ENCODE results near the gene AGXT. TPM values are rescaled to one million over a fixed set of nuclear protein-coding genes. Genes with fewer than 3 reads are reported as not detected.

AGXT gene
- total and polyA plus RNA-seq, 4 donors, result 0.05 to 0.61 (median 0.16) TPM; not detected in 1

DNA sequence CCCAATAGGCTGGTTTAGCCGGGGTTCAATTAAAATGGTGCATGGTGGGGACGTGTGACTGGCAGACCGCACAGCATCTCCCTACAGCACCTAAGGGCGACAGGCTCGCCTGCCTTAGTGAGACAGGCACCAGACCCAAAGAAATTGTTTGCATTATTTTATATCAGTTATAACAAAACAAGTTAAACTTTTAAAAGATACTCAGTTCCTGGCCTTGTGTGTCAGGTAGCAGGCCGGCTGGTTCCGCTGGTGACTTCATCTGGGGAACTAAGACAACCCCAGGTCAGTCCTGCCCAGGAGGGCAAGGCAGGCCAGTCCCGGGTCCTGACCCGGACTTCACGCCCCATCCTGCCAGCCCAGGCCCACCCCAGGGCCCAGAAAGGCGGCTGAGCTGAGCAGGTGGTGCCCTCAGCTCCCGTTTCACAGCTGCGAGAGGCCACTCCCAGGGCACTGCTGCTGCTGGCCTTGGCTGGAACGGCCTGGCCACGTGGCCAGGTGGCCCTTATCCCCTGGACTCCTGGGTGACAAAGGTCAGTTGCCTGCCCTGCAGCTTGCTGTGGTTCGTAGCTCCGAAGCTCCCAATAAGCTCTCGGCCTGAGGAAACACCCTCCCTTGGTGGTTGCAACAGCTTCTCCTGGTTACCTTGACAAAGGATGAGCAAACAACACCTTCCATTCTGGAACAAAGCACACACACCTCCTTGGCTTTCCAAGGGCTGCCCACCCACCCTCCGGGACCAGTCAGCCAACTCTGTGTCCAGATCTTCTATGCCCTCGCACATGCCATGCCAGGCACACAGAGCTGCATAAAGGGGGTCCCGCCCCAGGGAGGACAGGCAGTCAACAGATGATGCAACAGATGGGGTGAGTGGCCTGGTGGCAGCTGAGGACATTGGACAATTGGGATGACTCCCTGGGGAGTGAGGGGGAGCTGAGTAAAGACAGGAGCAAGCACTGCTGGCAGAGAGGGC is 11.3 kb upstream of the AGXT start:
- TF ChIP-seq CTCF (IDR thresholded peaks at IDR 0.05; ENCODE audit: control extremely low read depth, extremely low read depth), result no peak
- Histone ChIP-seq H3K4me3 (no peak overlapping the region), H3K27ac (ENCODE audit: low read depth in 1 of 2, low read length in 1 of 2) (no peak overlapping the region), H3K9ac (ENCODE audit: insufficient read depth in 1 of 2, low read length in 2 of 2) (no peak overlapping the region), H3K9me3 (ENCODE audit: control insufficient read depth in 4 of 4, insufficient read depth in 3 of 4, low read length in 3 of 4) (peaks cover 0 to 6% (median 0%) of the 10 kb centered on the region in 4 donors), H3K4me1 (ENCODE audit: control insufficient read depth in 5 of 5, insufficient read depth in 5 of 5, low read length in 5 of 5) (no peaks in the 10 kb centered on the region), H3K36me3 (ENCODE audit: control insufficient read depth in 4 of 4, insufficient read depth in 4 of 4, low read length in 4 of 4) (no peaks in the 10 kb centered on the region), H3K27me3 (ENCODE audit: control insufficient read depth in 3 of 3, insufficient read depth in 3 of 3, low read length in 2 of 3) (no peaks in the 10 kb centered on the region)
- no peak for DNase-seq
- ATAC-seq (ENCODE audit: insufficient read depth, low FRiP score), result no peak
- 87 to 89% methylated on average over 21 of the region's 21 CpGs for WGBS, 2 donors

- ATAC-seq (ENCODE audit: insufficient read depth, low FRiP score), result no peak
- Histone ChIP-seq H3K27me3 (ENCODE audit: control insufficient read depth in 3 of 3, insufficient read depth in 3 of 3, low read length in 2 of 3) (no peaks in the 10 kb centered on the region), H3K4me3 (no peak overlapping the region), H3K27ac (ENCODE audit: low read depth in 1 of 2, low read length in 1 of 2) (no peak overlapping the region), H3K9me3 (ENCODE audit: control insufficient read depth in 4 of 4, insufficient read depth in 3 of 4, low read length in 3 of 4) (peaks cover 0 to 6% (median 0%) of the 10 kb centered on the region in 4 donors), H3K9ac (ENCODE audit: insufficient read depth in 1 of 2, low read length in 2 of 2) (no peak overlapping the region), H3K4me1 (ENCODE audit: control insufficient read depth in 5 of 5, insufficient read depth in 5 of 5, low read length in 5 of 5) (no peaks in the 10 kb centered on the region), H3K36me3 (ENCODE audit: control insufficient read depth in 4 of 4, insufficient read depth in 4 of 4, low read length in 4 of 4) (no peaks in the 10 kb centered on the region)
- 92 to 96% methylated on average over 13 of the region's 13 CpGs for WGBS, 2 donors
- DNase-seq, result no peak
- no peak for TF ChIP-seq CTCF (IDR thresholded peaks at IDR 0.05; ENCODE audit: control extremely low read depth, extremely low read depth)
Measured at GRCh38 chr2:240858321-240858720, 10.3 kb upstream of the AGXT start.

DNA sequence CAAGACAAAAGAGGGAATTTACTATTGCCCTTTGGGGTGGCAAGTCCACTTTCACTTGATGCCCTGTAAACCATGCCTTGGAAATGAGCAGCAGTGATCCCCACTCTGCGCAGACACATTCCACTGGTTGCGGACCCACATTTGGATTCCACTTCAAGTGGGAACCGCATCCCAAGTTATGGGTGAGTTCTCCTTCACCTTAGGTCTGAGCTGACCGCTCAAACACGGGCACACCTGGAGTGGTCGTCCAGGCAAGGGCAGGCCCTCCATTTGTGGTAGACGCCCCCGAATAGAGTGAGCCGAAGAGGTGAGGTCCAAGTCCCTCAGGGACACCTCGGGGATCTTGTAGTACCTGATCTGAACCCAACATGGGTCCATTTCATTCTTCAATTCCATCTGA is 9.8 kb upstream of the AGXT start:
- Histone ChIP-seq H3K9me3 (ENCODE audit: control insufficient read depth in 4 of 4, insufficient read depth in 3 of 4, low read length in 3 of 4) (peaks cover 0 to 6% (median 0%) of the 10 kb centered on the region in 4 donors), H3K36me3 (ENCODE audit: control insufficient read depth in 4 of 4, insufficient read depth in 4 of 4, low read length in 4 of 4) (no peaks in the 10 kb centered on the region), H3K27me3 (ENCODE audit: control insufficient read depth in 3 of 3, insufficient read depth in 3 of 3, low read length in 2 of 3) (no peaks in the 10 kb centered on the region), H3K4me1 (ENCODE audit: control insufficient read depth in 5 of 5, insufficient read depth in 5 of 5, low read length in 5 of 5) (no peaks in the 10 kb centered on the region), H3K4me3 (no peak overlapping the region), H3K27ac (ENCODE audit: low read depth in 1 of 2, low read length in 1 of 2) (no peak overlapping the region), H3K9ac (ENCODE audit: insufficient read depth in 1 of 2, low read length in 2 of 2) (no peak overlapping the region)
- WGBS, 2 donors, result 94 to 97% methylated on average over 10 of the region's 10 CpGs
- TF ChIP-seq CTCF (IDR thresholded peaks at IDR 0.05; ENCODE audit: control extremely low read depth, extremely low read depth), result no peak
- ATAC-seq (ENCODE audit: insufficient read depth, low FRiP score), result no peak
- DNase-seq, result no peak

All from lung (tissue), 12 donors.